Lung (tissue), 12 donors: ENCODE measurements around the gene LRRC27. TPM values are rescaled to one million over a fixed set of nuclear protein-coding genes. Genes with fewer than 3 reads are reported as not detected.

ENCODE experiments used
- ATAC-seq: fragments of 200-7000 bp; cut with Tn5 transposase; one replicate; pipeline ENCODE4 v1.9.1; 2020; ENCODE audit warnings: moderate number of reproducible peaks; ENCODE audit not compliant: insufficient read depth, low FRiP score
- DNase-seq, 3 donors: peaks; one replicate each; pipeline ENCODE4 v3.0.0-alpha.2; 2013 to 2017
- H3K27ac ChIP-seq, 2 donors: one replicate each; pipeline ENCODE4 v1.5.1; 2013; ENCODE audit warnings: mild to moderate bottlenecking in 2 of 2, moderate library complexity in 2 of 2, control low read depth in 1 of 2, inconsistent platforms in 1 of 2, low read depth in 1 of 2, low read length in 1 of 2
- H3K27me3 ChIP-seq, 3 donors: one replicate each; pipeline ENCODE4 v1.5.1; 2013; ENCODE audit warnings: low read length in 2 of 3; ENCODE audit not compliant: control insufficient read depth in 3 of 3, insufficient read depth in 3 of 3
- H3K36me3 ChIP-seq, 4 donors: one replicate each; pipeline ENCODE4 v1.5.1; 2013; ENCODE audit warnings: low read length in 4 of 4, mild to moderate bottlenecking in 1 of 4, moderate library complexity in 1 of 4; ENCODE audit not compliant: control insufficient read depth in 4 of 4, insufficient read depth in 4 of 4
- H3K4me1 ChIP-seq, 5 donors: one replicate each; pipeline ENCODE4 v1.5.1; 2013; ENCODE audit warnings: low read length in 5 of 5, mild to moderate bottlenecking in 2 of 5, moderate library complexity in 1 of 5; ENCODE audit not compliant: control insufficient read depth in 5 of 5, insufficient read depth in 5 of 5
- H3K4me3 ChIP-seq: one replicate; pipeline ENCODE4 v1.5.1; 2013; ENCODE audit warnings: mild to moderate bottlenecking, control low read depth, moderate library complexity
- H3K9ac ChIP-seq, 2 donors: one replicate each; pipeline ENCODE4 v1.5.1; 2013; ENCODE audit warnings: low read length in 2 of 2, control low read depth in 1 of 2; ENCODE audit not compliant: insufficient read depth in 1 of 2
- H3K9me3 ChIP-seq, 4 donors: one replicate each; pipeline ENCODE4 v1.5.1; 2013; ENCODE audit warnings: low read length in 3 of 4, mild to moderate bottlenecking in 1 of 4, moderate library complexity in 1 of 4; ENCODE audit not compliant: control insufficient read depth in 4 of 4, insufficient read depth in 3 of 4
- CTCF ChIP-seq: IDR thresholded peaks from 2 replicates; pipeline ENCODE4 v1.5.1; 2012; ENCODE audit warnings: mild to moderate bottlenecking; ENCODE audit errors: control extremely low read depth, extremely low read depth
- WGBS, 2 donors: extraction: QIAGEN DNeasy Blood & Tissue Kit; methylation state at CpG; one replicate each; pipeline ENCODE4 v1.1.7; 2013; 5-methylcytosine and 5-hydroxymethylcytosine counted together
- polyA plus RNA-seq, 2 donors: library from polyadenylated mRNA; stranded (reverse); fragments of 200-250 nt; gene quantifications; one replicate each; pipeline ENCODE4 v1.2.1, GENCODE V29; 2013
- total RNA-seq, 2 donors: library from RNA; depleted of rRNA in 1 of 2; stranded (reverse); fragments of >200 nt in 1 of 2; gene quantifications; one replicate each; pipeline ENCODE4 v1.2.1, GENCODE V29; 2014 to 2021
- donor health status: control.
- donor health status: control.
- donor health status: Bipolar disorder and iron deficiency.
- donor health status: healthy.
- donor health status: DM: yes; HTN: yes; CAD: no.

LRRC27 gene
- total and polyA plus RNA-seq, 4 donors = 5.8 to 25.5 (median 17.2) TPM

- no peak for DNase-seq
- Histone ChIP-seq H3K9ac (no peak overlapping the region), H3K4me1 (peaks cover 0 to 27% (median 7%) of the 10 kb centered on the region in 5 donors), H3K9me3 (no peaks in the 10 kb centered on the region), H3K27ac (peak overlapping the region in 1 of 2 donors; percentile 55), H3K4me3 (peak overlapping the region; percentile 28), H3K27me3 (no peaks in the 10 kb centered on the region), H3K36me3 (peaks cover 0 to 3% (median 1%) of the 10 kb centered on the region in 4 donors)
- ATAC-seq = no peak
- 75 to 84% methylated on average over 8 of the region's 8 CpGs for WGBS, 2 donors
- TF ChIP-seq CTCF = no peak
Observed at GRCh38 chr10:132330486-132330833, 1.5 kb upstream of the LRRC27 start.

- DNase-seq = no peak
- H3K4me1 ChIP-seq = peaks cover 6 to 41% (median 9%) of the 10 kb centered on the region in 5 donors
- H3K4me3 ChIP-seq = peak overlapping the region; percentile 86
- peak; percentile 1 for ATAC-seq
- H3K27me3 ChIP-seq = no peaks in the 10 kb centered on the region
- peaks cover 0 to 2% (median under 1%) of the 10 kb centered on the region in 4 donors for H3K36me3 ChIP-seq
- peak overlapping the region; percentile 26 to 93 for H3K27ac ChIP-seq
- TF ChIP-seq CTCF = no peak
- H3K9me3 ChIP-seq = no peaks in the 10 kb centered on the region
- H3K9ac ChIP-seq = peak overlapping the region in 1 of 2 donors; percentile 51
- whole genome bisulfite sequencing, 2 donors = 9 to 10% methylated on average over 16 of the region's 16 CpGs
Observed at GRCh38 chr10:132332433-132332754, 401 bp downstream of the LRRC27 start.

- H3K27ac ChIP-seq = no peak overlapping the region
- DNase-seq (no peak), ATAC-seq (no peak)
- H3K27me3 ChIP-seq = no peaks in the 10 kb centered on the region
- H3K36me3 ChIP-seq = peaks cover 0 to 4% (median 0%) of the 10 kb centered on the region in 4 donors
- H3K4me3 ChIP-seq = no peak overlapping the region
- 81 to 92% methylated on average over 7 of the region's 7 CpGs for WGBS, 2 donors
- no peaks in the 10 kb centered on the region for H3K9me3 ChIP-seq
- H3K4me1 ChIP-seq = peaks cover 6 to 41% (median 10%) of the 10 kb centered on the region in 5 donors
- no peak overlapping the region for H3K9ac ChIP-seq
- TF ChIP-seq CTCF = no peak
Observed at GRCh38 chr10:132333386-132333785, 1.4 kb downstream of the LRRC27 start.

DNA sequence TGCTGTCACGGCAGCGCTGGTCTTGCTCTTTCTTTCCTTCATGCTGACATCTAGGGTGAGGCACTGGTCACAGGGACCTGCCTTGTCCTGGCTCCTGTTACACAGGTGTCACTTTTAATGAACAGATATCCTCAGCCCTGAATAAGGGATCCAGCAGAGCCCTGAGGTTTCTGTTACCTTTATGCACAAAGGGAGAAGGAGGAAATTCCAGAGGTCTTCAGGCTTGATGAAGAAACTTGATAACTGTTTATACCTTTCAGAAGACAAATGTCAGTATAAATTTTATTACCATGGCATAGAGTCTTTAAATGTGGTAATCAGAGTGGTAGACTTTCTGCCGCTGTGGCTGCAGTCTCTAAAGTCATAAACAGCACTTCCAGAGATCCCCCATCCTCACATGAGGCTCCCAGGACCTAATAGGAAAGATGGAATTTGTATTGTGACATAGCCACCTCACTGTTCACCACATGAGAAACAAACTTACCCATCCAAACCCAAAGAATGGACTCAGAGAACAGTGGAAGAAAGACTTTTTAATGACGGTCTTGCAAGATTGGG is 2.7 kb downstream of the LRRC27 start:
- H3K36me3 ChIP-seq = peaks cover 0 to 7% (median 2%) of the 10 kb centered on the region in 4 donors
- TF ChIP-seq CTCF = no peak
- no peaks in the 10 kb centered on the region for H3K9me3 ChIP-seq
- 73 to 79% methylated on average over 4 of the region's 4 CpGs for WGBS, 2 donors
- H3K27me3 ChIP-seq = no peaks in the 10 kb centered on the region
- H3K4me3 ChIP-seq = no peak overlapping the region
- ATAC-seq = no peak
- H3K9ac ChIP-seq = no peak overlapping the region
- DNase-seq = no peak
- peak overlapping the region in 1 of 2 donors; percentile 15 for H3K27ac ChIP-seq
- peaks cover 6 to 38% (median 8%) of the 10 kb centered on the region in 5 donors for H3K4me1 ChIP-seq
